Testis (tissue), 5 donors: ENCODE measurements around the gene PDCD5. TPM values are rescaled to one million over a fixed set of nuclear protein-coding genes. Genes with fewer than 3 reads are reported as not detected.

Experiments used
- DNase-seq: peaks from one replicate; pipeline ENCODE4 v3.0.0-alpha.2; 2019
- H3K27ac ChIP-seq, 2 donors: fragments of 200-600 bp; sonication (generic); one replicate each; pipeline ENCODE4 v1.5.1; 2019
- H3K27me3 ChIP-seq: fragments of 200-600 bp; sonication (generic); one replicate; pipeline ENCODE4 v1.5.1; 2019
- H3K36me3 ChIP-seq: fragments of 200-600 bp; sonication (generic); one replicate; pipeline ENCODE4 v1.5.1; 2017; ENCODE audit warnings: low read depth; ENCODE audit errors: missing control alignments
- H3K4me1 ChIP-seq: fragments of 200-600 bp; sonication (generic); one replicate; pipeline ENCODE4 v1.5.1; 2019
- H3K4me3 ChIP-seq, 2 donors: fragments of 200-600 bp; sonication (generic); one replicate each; pipeline ENCODE4 v1.5.1; 2017 to 2019
- H3K9me3 ChIP-seq: fragments of 200-600 bp; sonication (generic); one replicate; pipeline ENCODE4 v1.5.1; 2017
- CTCF ChIP-seq, 3 experiments: fragments of 450-650 bp in 2 of 3; fragments of 200-600 bp in 1 of 3; sonication (generic) in 1 of 3; IDR thresholded peaks; one replicate each; pipeline ENCODE4 v1.5.1; 2016 to 2019; ENCODE audit warnings: antibody characterized with exemption in 3 of 3, mild to moderate bottlenecking in 2 of 3, moderate library complexity in 1 of 3
- POLR2A ChIP-seq: fragments of 450-650 bp; IDR thresholded peaks from one replicate; pipeline ENCODE4 v1.6.1; 2017; ENCODE audit warnings: antibody characterized with exemption, mild to moderate bottlenecking, moderate library complexity
- WGBS, 2 donors: methylation state at CpG; one replicate each; pipeline ENCODE4 v1.1.5; 2018; 5-methylcytosine and 5-hydroxymethylcytosine counted together
- intact Hi-C: fragments of 100-400 bp; cut with DNase I; formaldehyde crosslinking; loops from one replicate; pipeline ENCODE4 v1.15.1; 2023; ENCODE audit warnings: low total_unique reads
- long read RNA-seq, 2 donors: transcript quantifications; one replicate each; lab custom pipeline, GENCODE V29; 2026
- polyA plus RNA-seq: library from polyadenylated mRNA; stranded (reverse); fragments of 350-450 nt; fragmentation: Illumina TruSeq; extraction: RNeasy Lipid Tissue Mini Kit (QIAGEN cat#74804); gene quantifications from one replicate; pipeline ENCODE4 v1.2.3, GENCODE V29; 2014; ENCODE audit warnings: low read depth, low replicate concordance; ENCODE audit not compliant: insufficient read depth
- total RNA-seq, 2 donors: library from RNA; depleted of rRNA; stranded (reverse); fragments of >200 nt; gene quantifications; one replicate each; pipeline ENCODE4 v1.2.3, GENCODE V29; 2016

The PDCD5 gene
- total RNA-seq (100 to 1,000 TPM; 152 to 157 TPM), polyA plus RNA-seq (114 TPM)
- long read RNA-seq, donor 1, transcript PDCD5-207 (6 exons, 699 nt) = major isoform, 101 of 121 reads
- long read RNA-seq, donor 1, transcript PDCD5-204 (6 exons, 601 nt) = minor isoform, 8 of 121 reads
- long read RNA-seq, donor 1, partial matches to known transcripts = 7 of 121 reads
- long read RNA-seq, donor 1, other reads (novel, unspliced or antisense) = 0 of 121 reads
- long read RNA-seq, donor 2, transcript PDCD5-204 (6 exons, 601 nt) = minor isoform, 8 of 117 reads
- long read RNA-seq, donor 2, transcript PDCD5-207 (6 exons, 699 nt) = major isoform, 81 of 117 reads
- long read RNA-seq, donor 2, transcript PDCD5-205 (4 exons, 480 nt) = minor isoform, 5 of 117 reads
- long read RNA-seq, donor 2, partial matches to known transcripts = 19 of 117 reads
- long read RNA-seq, donor 2, other reads (novel, unspliced or antisense) = 0 of 117 reads

GRCh38 chr19:32580901-32581704, at the start of gene PDCD5:
Gene PDCD5 (plus strand): TSS chr19:32581190. CDS start chr19:32581262, 72 bp downstream.
- no peaks in the 10 kb centered on the region for H3K27me3 ChIP-seq
- DNase-seq = peak; percentile 97
- H3K36me3 ChIP-seq = no peaks in the 10 kb centered on the region
- intact Hi-C loops = no loop called here
- TF ChIP-seq POLR2A (no peak), CTCF (IDR thresholded peaks at IDR 0.05) (no peak)
- H3K9me3 ChIP-seq = no peaks in the 10 kb centered on the region
- peak within 1 kb of the TSS; percentile 73 to 85 for H3K27ac ChIP-seq
- peak within 1 kb of the TSS; percentile 92 to 96 for H3K4me3 ChIP-seq
- 0% methylated on average over 21 to 26 of the region's 81 CpGs for WGBS, 2 donors
- no peaks in the 10 kb centered on the region for H3K4me1 ChIP-seq

- Histone ChIP-seq H3K27me3 (no peaks in the 10 kb centered on the region), H3K4me1 (no peaks in the 10 kb centered on the region), H3K9me3 (no peaks in the 10 kb centered on the region), H3K4me3 (no peak overlapping the region), H3K27ac (no peak overlapping the region), H3K36me3 (no peaks in the 10 kb centered on the region)
- TF ChIP-seq CTCF (IDR thresholded peaks at IDR 0.05) = no peak
- TF ChIP-seq POLR2A = no peak
- DNase-seq = no peak
- intact Hi-C loops = no loop called here
- WGBS, 2 donors = 93 to 95% methylated on average over 3 of the region's 3 CpGs
Observed at GRCh38 chr19:32532233-32532632, 48.8 kb upstream of the PDCD5 start.

- H3K9me3 ChIP-seq = no peaks in the 10 kb centered on the region
- intact Hi-C loops = no loop called here
- no peaks in the 10 kb centered on the region for H3K36me3 ChIP-seq
- no peak overlapping the region for H3K4me3 ChIP-seq
- 75 to 83% methylated on average over 5 of the region's 5 CpGs for WGBS, 2 donors
- no peaks in the 10 kb centered on the region for H3K27me3 ChIP-seq
- H3K4me1 ChIP-seq = no peaks in the 10 kb centered on the region
- DNase-seq = no peak
- H3K27ac ChIP-seq = no peak overlapping the region
- no peak for TF ChIP-seq CTCF (IDR thresholded peaks at IDR 0.05)
- TF ChIP-seq POLR2A = no peak
Observed at GRCh38 chr19:32537580-32537979, 43.4 kb upstream of the PDCD5 start.

- 80 to 95% methylated on average over 11 to 12 of the region's 12 CpGs for whole genome bisulfite sequencing, 2 donors
Observed at GRCh38 chr19:32539240-32539916, 41.6 kb upstream of the PDCD5 start.

More at GRCh38 chr19:32539240-32539916, 41.6 kb upstream of the PDCD5 start:
- no peak for DNase-seq
- no peaks in the 10 kb centered on the region for H3K4me1 ChIP-seq
- no peaks in the 10 kb centered on the region for H3K36me3 ChIP-seq
- TF ChIP-seq POLR2A = no peak
- no peak for TF ChIP-seq CTCF (IDR thresholded peaks at IDR 0.05)
- H3K9me3 ChIP-seq = no peaks in the 10 kb centered on the region
- H3K27ac ChIP-seq = no peak overlapping the region
- no peak overlapping the region for H3K4me3 ChIP-seq
- H3K27me3 ChIP-seq = no peaks in the 10 kb centered on the region
- intact Hi-C loops = no loop called here
